ENCODE data around the gene NAA25. TPM values are rescaled to one million over a fixed set of nuclear protein-coding genes. Genes with fewer than 3 reads are reported as not detected.
"Not testable (repeated sequence)": the region's sequence is repeated elsewhere in the genome, so short reads cannot be mapped to it uniquely, and the experiment has no call there.

NAA25 gene
- total RNA-seq, 2 donors from 2014 or later: 31.6 to 78.3 TPM

DNA sequence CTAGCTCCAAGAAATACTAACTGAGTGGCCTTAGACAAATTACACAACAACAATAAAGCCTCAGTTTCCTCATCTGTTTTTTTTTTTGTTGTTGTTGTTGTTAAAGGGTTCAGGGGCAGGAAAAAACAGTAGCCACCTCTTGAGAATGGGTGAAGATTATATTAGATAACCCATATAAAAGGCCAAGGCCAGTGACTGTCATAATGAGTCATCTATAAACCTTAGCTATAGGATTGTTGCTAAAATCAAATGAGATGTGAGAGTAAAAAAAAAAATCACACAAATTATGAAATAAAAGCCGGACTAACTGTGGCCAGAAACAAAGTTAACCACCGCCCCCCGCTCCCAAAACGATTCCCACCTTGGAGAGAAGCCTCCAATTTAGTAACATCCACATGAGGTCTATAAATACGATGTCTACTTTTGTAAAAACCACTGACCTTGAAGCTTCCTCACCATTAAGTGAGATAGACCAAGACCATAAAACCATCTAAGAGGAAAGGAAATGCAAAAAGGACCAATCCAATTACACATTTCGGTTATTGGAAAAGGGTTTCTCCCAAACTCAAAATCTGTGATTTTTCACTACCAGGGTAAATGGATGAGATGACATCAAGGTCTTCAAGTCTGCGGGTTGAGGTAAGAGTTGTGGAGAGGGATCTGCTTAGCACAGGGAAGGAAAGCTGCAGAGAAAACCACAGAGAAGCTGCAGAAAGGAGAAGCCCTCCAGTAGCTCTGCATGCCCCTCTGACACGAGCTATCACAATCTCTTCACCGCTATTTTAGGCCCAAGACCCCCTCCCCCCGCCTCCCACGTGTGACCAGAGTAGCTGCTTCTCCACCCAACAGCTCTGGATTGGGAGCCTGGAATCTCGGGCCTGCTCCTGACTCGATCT is 1.0 kb downstream of the NAA25 start:
- DNase-seq (ENCODE audit: low spot score): no peak
- peak; percentile 1 for ATAC-seq
- H3K36me3 Mint-ChIP-seq: no peaks in the 10 kb centered on the region
- peak overlapping the region; percentile 98 to 100 for H3K27ac Mint-ChIP-seq
- H3K27me3 Mint-ChIP-seq: no peaks in the 10 kb centered on the region
- H3K4me3 Mint-ChIP-seq: peak overlapping the region; percentile 95
- no peaks in the 10 kb centered on the region for H3K9me3 Mint-ChIP-seq
- peaks cover 33 to 40% of the 10 kb centered on the region in 2 donors for H3K4me1 Mint-ChIP-seq (ENCODE audit: low read depth in 2 of 2)

DNA sequence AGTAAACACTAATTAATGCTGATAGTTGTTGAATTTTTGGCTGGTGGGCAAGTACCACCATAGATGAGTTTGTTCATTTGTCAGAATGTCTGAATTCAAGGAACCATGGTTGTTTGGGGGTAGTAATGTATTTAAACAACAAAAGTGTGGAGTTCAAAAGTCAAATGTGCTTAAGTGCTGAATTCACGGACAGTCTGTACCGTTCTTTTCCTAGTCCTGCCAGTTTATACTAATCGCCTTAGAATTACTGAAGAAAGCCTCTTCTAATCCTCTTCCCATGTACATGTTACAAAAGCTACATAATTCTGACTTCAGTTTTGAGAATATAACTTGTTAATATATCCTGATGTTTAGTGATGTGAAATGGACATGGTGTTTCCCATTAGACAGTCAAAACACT is 2.7 kb downstream of the NAA25 start:
- H3K4me3 Mint-ChIP-seq: peak overlapping the region; percentile 51
- no peaks in the 10 kb centered on the region for H3K27me3 Mint-ChIP-seq
- ATAC-seq (no peak), DNase-seq (ENCODE audit: low spot score) (no peak)
- H3K9me3 Mint-ChIP-seq: no peaks in the 10 kb centered on the region
- H3K36me3 Mint-ChIP-seq: peaks cover 5% of the 10 kb centered on the region
- H3K4me1 Mint-ChIP-seq (ENCODE audit: low read depth in 2 of 2): peaks cover 39 to 44% of the 10 kb centered on the region in 2 donors
- H3K27ac Mint-ChIP-seq: peak overlapping the region; percentile 98 to 100

DNA sequence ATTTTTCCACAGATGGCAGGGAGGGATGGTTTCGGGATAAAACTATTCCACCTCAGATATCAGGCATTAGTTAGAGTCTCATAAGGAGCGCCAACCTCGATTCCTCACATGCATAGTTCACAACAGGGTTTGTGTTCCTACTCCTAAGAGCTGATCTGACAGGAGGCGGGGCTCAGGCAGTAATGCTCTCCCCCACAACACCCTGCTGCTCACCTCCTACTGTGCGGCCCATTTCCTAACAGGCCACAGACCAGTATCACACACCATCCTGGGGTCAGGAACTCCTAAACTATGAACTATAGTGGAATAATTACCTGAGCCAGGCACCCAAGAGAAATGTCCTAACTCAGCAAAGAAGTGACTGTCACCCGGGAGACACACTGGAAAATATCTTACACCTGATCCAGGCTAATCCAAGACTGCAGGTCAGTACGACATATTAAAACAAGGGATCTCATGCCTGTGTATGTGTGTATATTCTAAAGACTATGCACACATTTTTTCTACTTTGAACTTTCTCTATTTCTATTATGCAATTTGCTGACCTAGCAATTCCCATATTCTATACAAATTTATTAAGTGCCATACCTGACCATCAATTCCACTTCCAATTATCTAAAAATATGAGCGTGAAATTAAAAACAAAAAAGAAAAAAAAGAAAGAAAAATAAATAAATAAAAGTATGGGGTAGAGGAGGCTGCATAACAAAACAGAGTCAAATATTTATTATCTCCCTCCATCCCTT is 4.7 kb downstream of the NAA25 start:
- no peaks in the 10 kb centered on the region for H3K27me3 Mint-ChIP-seq
- H3K9me3 Mint-ChIP-seq: no peaks in the 10 kb centered on the region
- peaks cover 8% of the 10 kb centered on the region for H3K36me3 Mint-ChIP-seq
- ATAC-seq (no peak), DNase-seq (ENCODE audit: low spot score) (no peak)
- no peak overlapping the region for H3K4me3 Mint-ChIP-seq
- peaks cover 40 to 42% of the 10 kb centered on the region in 2 donors for H3K4me1 Mint-ChIP-seq (ENCODE audit: low read depth in 2 of 2)
- no peak overlapping the region for H3K27ac Mint-ChIP-seq

DNA sequence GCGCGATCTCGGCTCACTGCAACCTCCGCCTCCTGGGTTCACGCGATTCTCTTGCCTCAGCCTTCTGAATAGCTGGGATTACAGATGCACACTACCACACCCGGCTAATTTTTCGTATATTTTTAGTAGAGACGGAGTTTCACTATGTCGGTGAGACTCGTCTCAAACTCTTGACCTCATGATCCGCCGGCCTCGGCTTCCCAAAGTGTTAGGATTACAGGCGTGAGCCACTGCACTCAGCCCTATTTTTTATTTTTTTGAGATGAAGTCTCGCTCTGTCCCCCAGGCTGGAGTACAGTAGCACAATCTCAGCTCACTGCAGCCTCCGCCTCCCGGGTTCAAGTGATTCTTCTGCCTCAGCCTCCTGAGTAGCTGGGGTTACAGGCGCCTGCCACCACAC is 5.8 kb downstream of the NAA25 start:
- H3K9me3 Mint-ChIP-seq; ATAC-seq; H3K4me3 Mint-ChIP-seq; H3K27ac Mint-ChIP-seq; H3K27me3 Mint-ChIP-seq; DNase-seq (ENCODE audit: low spot score); H3K36me3 Mint-ChIP-seq: not testable (repeated sequence)
- H3K4me1 Mint-ChIP-seq (ENCODE audit: low read depth in 2 of 2): peaks cover 37 to 38% of the 10 kb centered on the region in 2 donors

DNA sequence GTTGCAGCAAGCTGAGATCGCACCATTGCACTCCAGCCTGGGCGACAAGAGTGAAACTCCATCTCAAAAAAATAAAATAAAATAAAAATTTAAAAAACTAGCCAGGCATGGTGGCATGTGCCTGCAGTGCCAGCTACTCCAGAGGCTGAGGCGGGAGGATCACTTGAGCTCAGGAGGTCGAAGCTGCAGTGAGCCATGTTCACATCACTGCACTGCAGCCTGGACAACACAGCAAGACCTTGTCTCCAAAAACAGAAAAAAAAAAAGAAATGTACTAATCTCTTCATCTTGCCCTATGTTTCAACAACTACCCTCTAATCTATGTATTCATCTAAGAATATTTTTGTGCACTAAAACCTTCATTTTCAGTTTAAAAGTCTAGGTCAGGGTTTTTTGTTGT is 6.5 kb downstream of the NAA25 start:
- H3K4me3 Mint-ChIP-seq: no peak overlapping the region
- ATAC-seq (no peak), DNase-seq (ENCODE audit: low spot score) (no peak)
- peaks cover 31 to 32% of the 10 kb centered on the region in 2 donors for H3K4me1 Mint-ChIP-seq (ENCODE audit: low read depth in 2 of 2)
- peaks cover 8% of the 10 kb centered on the region for H3K36me3 Mint-ChIP-seq
- no peaks in the 10 kb centered on the region for H3K9me3 Mint-ChIP-seq
- H3K27ac Mint-ChIP-seq: no peak overlapping the region
- no peaks in the 10 kb centered on the region for H3K27me3 Mint-ChIP-seq

DNA sequence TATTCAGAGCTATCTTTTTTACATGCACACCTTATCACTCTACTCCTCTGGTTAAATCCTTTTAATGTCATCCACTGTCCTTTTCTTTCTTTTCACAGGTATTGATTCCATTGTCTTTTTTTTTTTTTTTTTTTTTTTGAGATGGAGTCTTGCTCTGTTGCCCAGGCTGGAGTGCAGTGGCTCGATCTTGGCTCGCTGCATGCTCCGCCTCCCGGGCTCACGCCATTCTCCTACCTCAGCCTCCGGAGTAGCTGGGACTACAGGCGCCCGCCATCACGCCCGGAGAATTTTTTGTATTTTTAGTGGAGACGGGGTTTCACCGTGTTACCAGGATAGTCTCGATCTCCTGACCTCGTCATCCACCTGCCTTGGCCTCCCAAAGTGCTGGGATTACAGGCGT is 8.1 kb downstream of the NAA25 start:
- DNase-seq (ENCODE audit: low spot score); H3K4me3 Mint-ChIP-seq; H3K9me3 Mint-ChIP-seq; H3K27me3 Mint-ChIP-seq; ATAC-seq: not testable (repeated sequence)
- Mint-ChIP-seq H3K27ac (peak overlapping the region; percentile 13 to 29), H3K4me1 (ENCODE audit: low read depth in 2 of 2) (peaks cover 35 to 36% of the 10 kb centered on the region in 2 donors), H3K36me3 (peaks cover 14% of the 10 kb centered on the region)

DNA sequence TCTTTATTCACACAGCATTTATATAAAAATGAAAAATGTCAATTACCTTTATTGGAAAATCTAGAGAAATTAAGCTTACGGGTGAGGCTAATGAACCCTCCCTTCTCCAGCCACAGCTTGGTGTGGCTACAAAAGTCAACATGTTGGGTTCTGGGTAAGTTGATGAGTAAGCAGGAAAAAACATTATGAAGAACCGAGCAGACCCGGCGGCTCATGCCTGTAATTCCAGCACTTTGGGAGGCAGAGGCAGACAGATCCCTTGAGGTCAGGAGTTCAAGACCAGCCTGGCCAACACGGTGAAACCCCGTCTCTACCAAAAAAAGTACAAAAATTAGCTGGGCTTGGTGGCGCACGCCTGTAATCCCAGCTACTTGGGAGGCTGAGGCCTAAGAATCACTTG is 10.9 kb downstream of the NAA25 start:
- Mint-ChIP-seq H3K27me3 (no peaks in the 10 kb centered on the region), H3K4me3 (no peak overlapping the region), H3K9me3 (no peaks in the 10 kb centered on the region), H3K36me3 (peaks cover 16% of the 10 kb centered on the region), H3K4me1 (ENCODE audit: low read depth in 2 of 2) (peaks cover 25 to 26% of the 10 kb centered on the region in 2 donors), H3K27ac (no peak overlapping the region)
- DNase-seq (ENCODE audit: low spot score): no peak
- ATAC-seq: no peak

DNA sequence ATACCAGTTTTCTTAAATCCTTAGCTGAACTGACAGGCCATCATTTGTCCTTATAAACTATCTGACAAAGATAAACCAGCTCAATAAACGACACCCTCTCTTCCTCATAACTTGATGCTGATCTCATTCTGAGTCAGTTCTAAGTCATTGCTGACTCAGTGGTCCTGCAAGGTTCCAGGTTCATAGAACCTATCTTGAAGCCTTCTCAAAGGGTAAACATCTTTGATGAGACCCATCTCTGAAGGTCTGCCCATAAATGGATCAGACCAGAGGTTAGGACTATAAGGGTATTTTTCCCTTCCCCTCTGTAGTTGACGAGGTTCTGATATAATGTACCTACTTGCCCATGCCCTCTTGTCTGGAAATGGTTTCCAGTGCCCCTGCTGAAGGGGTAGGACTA is 11.9 kb downstream of the NAA25 start:
- peak overlapping the region; percentile 61 to 83 for H3K27ac Mint-ChIP-seq

DNA sequence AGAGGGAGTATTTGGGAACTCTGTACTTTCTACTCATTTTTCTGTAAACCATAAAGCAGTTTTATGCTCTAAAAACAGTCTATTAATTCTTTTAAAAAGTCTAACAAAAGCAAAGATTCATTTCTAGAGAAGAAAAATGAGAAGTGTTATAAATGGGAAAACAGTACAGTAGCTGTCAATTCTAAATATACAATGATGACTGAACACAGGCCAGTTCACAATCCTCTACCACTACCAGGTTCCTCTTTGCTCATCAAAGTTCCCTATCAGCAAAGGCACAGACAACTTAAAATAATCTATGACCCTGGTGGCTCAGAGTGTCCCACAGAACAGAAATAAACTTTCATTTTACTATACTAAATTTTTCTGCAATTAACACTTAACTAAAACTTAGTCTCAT is 12.5 kb downstream of the NAA25 start:
- ATAC-seq: peak in 1 of 2 donors; percentile 77

More for the DNA sequence above, 11.9 kb downstream of the NAA25 start:
- Mint-ChIP-seq H3K36me3 (peaks cover 16% of the 10 kb centered on the region), H3K9me3 (no peaks in the 10 kb centered on the region), H3K4me1 (ENCODE audit: low read depth in 2 of 2) (peaks cover 22 to 26% of the 10 kb centered on the region in 2 donors), H3K27me3 (no peaks in the 10 kb centered on the region), H3K4me3 (peak overlapping the region; percentile 71)
- peak; percentile 72 to 93 for ATAC-seq
- DNase-seq (ENCODE audit: low spot score): no peak

DNA sequence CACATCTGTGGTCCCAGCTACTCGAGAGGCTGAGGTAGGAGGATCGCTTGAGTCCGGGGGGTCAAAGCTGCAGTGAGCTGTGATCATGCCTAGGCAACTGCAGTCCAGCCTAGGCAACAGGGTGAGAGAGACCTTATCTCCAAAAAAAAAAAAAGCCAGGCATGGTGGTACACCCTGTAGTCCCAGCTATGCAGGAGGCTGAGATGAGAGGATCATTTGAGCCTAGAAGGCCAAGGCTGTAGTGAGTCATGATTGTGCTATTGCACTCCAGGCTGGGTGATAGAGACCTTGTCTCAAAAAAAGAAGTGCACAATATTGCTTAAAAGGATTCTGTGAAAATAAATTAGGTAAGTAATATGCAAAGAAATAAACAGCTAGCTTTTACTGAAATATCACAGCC is 17.0 kb downstream of the NAA25 start:
- Mint-ChIP-seq H3K27me3 (no peaks in the 10 kb centered on the region), H3K9me3 (no peaks in the 10 kb centered on the region), H3K36me3 (peaks cover 12% of the 10 kb centered on the region), H3K4me3 (no peak overlapping the region), H3K4me1 (ENCODE audit: low read depth in 2 of 2) (peaks cover 15 to 24% of the 10 kb centered on the region in 2 donors), H3K27ac (no peak overlapping the region)
- DNase-seq (ENCODE audit: low spot score): no peak
- ATAC-seq: no peak

More for the DNA sequence above, 12.5 kb downstream of the NAA25 start:
- Mint-ChIP-seq H3K4me1 (ENCODE audit: low read depth in 2 of 2) (peaks cover 21 to 24% of the 10 kb centered on the region in 2 donors), H3K27me3 (no peaks in the 10 kb centered on the region), H3K9me3 (no peaks in the 10 kb centered on the region), H3K36me3 (peaks cover 12% of the 10 kb centered on the region), H3K27ac (peak overlapping the region; percentile 61 to 83), H3K4me3 (peak overlapping the region; percentile 71)
- no peak for DNase-seq (ENCODE audit: low spot score)

DNA sequence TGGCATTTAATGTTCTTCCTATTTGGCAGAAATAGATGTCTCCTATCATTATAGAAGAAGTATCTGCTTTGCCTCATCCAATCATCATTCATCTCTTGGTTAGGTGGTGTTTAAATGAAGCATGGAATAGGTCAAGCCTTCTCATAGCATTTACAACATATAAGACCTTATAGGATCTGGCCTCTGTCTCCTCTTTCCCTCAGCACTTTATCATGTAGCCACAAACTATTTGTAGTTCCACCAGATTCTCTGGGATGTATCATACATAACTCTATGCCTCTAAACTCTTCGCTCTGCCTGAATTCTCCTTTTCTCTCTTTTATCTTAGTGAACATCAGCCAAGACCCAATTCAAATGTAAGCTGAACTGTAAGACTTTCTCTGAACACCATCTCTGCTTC is 20.7 kb downstream of the NAA25 start:
- Mint-ChIP-seq H3K9me3 (no peaks in the 10 kb centered on the region), H3K27ac (peak overlapping the region; percentile 4 to 20)

DNA sequence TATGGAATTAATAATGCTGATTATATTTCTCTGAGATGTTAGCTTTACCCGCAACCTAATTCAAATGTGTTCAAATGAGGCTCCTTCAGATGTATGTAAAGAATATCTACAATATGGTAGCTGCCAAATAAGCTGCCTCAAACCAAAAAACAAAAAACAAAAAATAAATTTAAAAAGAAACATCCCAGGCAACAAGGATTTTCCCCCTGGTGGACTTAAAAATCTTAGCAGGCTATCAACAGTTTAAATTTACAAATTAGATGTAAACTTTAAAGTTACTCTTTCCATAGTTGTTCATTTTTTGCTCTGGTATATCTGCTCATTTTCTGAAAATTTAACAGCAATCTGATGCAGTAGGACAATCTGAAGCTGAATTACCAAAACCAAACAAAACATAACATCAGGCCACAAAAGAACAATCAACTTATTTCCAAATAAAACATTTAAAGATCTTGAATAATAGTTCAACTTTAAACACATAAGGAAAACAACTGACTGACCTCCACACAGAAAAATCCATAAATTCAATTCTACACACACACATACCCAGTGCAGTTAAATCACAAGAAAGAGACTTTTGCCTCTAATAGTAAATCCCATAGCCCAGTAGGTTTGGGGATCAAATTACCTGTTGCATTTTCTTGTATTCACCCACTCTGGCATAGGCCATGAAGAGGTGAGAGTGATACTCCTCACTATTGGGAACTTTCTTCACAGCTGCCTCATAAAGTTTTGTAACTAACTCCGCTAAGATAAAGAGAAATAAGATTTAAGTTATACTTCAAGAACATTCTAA is 21.3 kb downstream of the NAA25 start:
- Mint-ChIP-seq H3K4me3 (no peak overlapping the region), H3K9me3 (no peaks in the 10 kb centered on the region), H3K27ac (peak overlapping the region; percentile 4 to 20), H3K4me1 (ENCODE audit: low read depth in 2 of 2) (peaks cover 19 to 28% of the 10 kb centered on the region in 2 donors), H3K36me3 (peaks cover 19% of the 10 kb centered on the region), H3K27me3 (no peaks in the 10 kb centered on the region)
- ATAC-seq: no peak
- DNase-seq (ENCODE audit: low spot score): no peak

More for the DNA sequence above, 20.7 kb downstream of the NAA25 start:
- Mint-ChIP-seq H3K27me3 (no peaks in the 10 kb centered on the region), H3K4me3 (no peak overlapping the region), H3K36me3 (peaks cover 16% of the 10 kb centered on the region), H3K4me1 (ENCODE audit: low read depth in 2 of 2) (peaks cover 17 to 25% of the 10 kb centered on the region in 2 donors)
- DNase-seq (ENCODE audit: low spot score) (no peak), ATAC-seq (no peak)

DNA sequence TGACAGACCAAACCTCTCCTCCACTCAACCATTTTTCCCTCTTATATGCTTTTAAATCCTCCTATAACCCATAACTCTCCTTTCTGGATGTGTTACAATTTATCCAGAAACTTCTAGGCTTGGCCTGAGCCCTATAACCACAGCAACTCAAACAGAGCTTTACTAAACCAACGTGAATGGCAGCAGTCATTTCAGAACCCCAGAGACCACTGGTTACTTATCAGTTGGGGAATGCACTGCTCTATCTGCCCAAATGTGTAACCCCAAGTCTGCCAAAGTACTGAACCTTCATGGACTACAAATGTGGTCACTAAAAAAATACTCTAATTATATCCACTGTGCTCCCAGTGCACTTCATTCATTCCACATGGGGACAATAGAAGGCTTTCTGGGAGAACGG is 42.0 kb downstream of the NAA25 start:
- H3K9me3 Mint-ChIP-seq: no peaks in the 10 kb centered on the region
- H3K4me1 Mint-ChIP-seq (ENCODE audit: low read depth in 2 of 2): peaks cover 0 to 7% of the 10 kb centered on the region in 2 donors
- H3K4me3 Mint-ChIP-seq: no peak overlapping the region
- no peaks in the 10 kb centered on the region for H3K27me3 Mint-ChIP-seq
- H3K27ac Mint-ChIP-seq: peak overlapping the region; percentile 1
- peaks cover 19% of the 10 kb centered on the region for H3K36me3 Mint-ChIP-seq
- DNase-seq (ENCODE audit: low spot score) (no peak), ATAC-seq (peak in 1 of 2 donors; percentile 43)
